HTERT RPE-1 (cell line): ENCODE results near the gene TMCO4.

Source experiments
- in situ Hi-C: fragments of 300-500 bp; cut with MboI; formaldehyde crosslinking; loops from 4 replicates; pipeline ENCODE4 v1.14.3; 2020; ENCODE audit warnings: low sequenced_read_pairs

Gene TMCO4

GRCh38 chr1:19750882-19751276, 48.8 kb downstream of the TMCO4 start:
- in situ Hi-C loops = no loop called here

- in situ Hi-C loops = no loop called here
These were observed 49.4 kb downstream of the TMCO4 start for GRCh38 chr1:19750101-19750881.

GRCh38 chr1:19749685-19750084, 50.0 kb downstream of the TMCO4 start:
- in situ Hi-C loops = no loop called here

GRCh38 chr1:19747761-19748160, 52.0 kb downstream of the TMCO4 start:
- in situ Hi-C loops = no loop called here

- in situ Hi-C loops = no loop called here
These were observed 54.8 kb downstream of the TMCO4 start for GRCh38 chr1:19744886-19745285.

GRCh38 chr1:19744335-19744743, 55.4 kb downstream of the TMCO4 start:
- in situ Hi-C loops = no loop called here

- in situ Hi-C loops = no loop called here
These were observed 55.9 kb downstream of the TMCO4 start for GRCh38 chr1:19743793-19744192.

- in situ Hi-C loops = no loop called here
These were observed 56.5 kb downstream of the TMCO4 start for GRCh38 chr1:19743180-19743579.

- in situ Hi-C loops = no loop called here
These were observed 60.1 kb downstream of the TMCO4 start for GRCh38 chr1:19739628-19740027.

GRCh38 chr1:19738669-19739068, 61.0 kb downstream of the TMCO4 start:
- in situ Hi-C loops = no loop called here

- in situ Hi-C loops = no loop called here
These were observed 61.6 kb downstream of the TMCO4 start for GRCh38 chr1:19738076-19738475.

GRCh38 chr1:19737104-19737825, 62.5 kb downstream of the TMCO4 start:
- in situ Hi-C loops = no loop called here

GRCh38 chr1:19735440-19736127, 64.1 kb downstream of the TMCO4 start:
- in situ Hi-C loops = no loop called here

GRCh38 chr1:19734472-19734999, 65.2 kb downstream of the TMCO4 start:
- in situ Hi-C loops = no loop called here

- in situ Hi-C loops = no loop called here
These were observed 65.7 kb downstream of the TMCO4 start for GRCh38 chr1:19734056-19734455.

- in situ Hi-C loops = no loop called here
These were observed 66.1 kb downstream of the TMCO4 start for GRCh38 chr1:19733615-19734014.

- in situ Hi-C loops = no loop called here
These were observed 68.3 kb downstream of the TMCO4 start for GRCh38 chr1:19731311-19731821.

- in situ Hi-C loops = no loop called here
These were observed 68.9 kb downstream of the TMCO4 start for GRCh38 chr1:19730793-19731192.

GRCh38 chr1:19730232-19730631, 69.5 kb downstream of the TMCO4 start:
- in situ Hi-C loops = no loop called here

GRCh38 chr1:19728413-19729145, 71.1 kb downstream of the TMCO4 start:
- in situ Hi-C loops = no loop called here

GRCh38 chr1:19725606-19726005, 74.1 kb downstream of the TMCO4 start:
- in situ Hi-C loops = no loop called here
